A549 (cell line): ENCODE measurements around the gene EEF1AKMT1.
"Not testable (repeated sequence)": the region's sequence is repeated elsewhere in the genome, so short reads cannot be mapped to it uniquely, and the experiment has no call there.

Experiments used
- CBX2 ChIP-seq: fragments of 200-600 bp; sonication (generic); IDR thresholded peaks from 2 replicates; pipeline ENCODE4 v1.6.1; 2016; ENCODE audit warnings: low read depth, mild to moderate bottlenecking, borderline replicate concordance
- CBX8 ChIP-seq: fragments of 200-600 bp; sonication (generic); IDR thresholded peaks from 2 replicates; pipeline ENCODE4 v1.6.1; 2016
- ESRRA ChIP-seq: fragments of 150-350 bp; IDR thresholded peaks from 2 replicates; pipeline ENCODE4 v1.6.1; 2014; ENCODE audit warnings: mild to moderate bottlenecking, low read length, borderline replicate concordance
- JUNB ChIP-seq: fragments of >200 bp; sonication (Bioruptor Twin); formaldehyde crosslinking; IDR thresholded peaks from 2 replicates; pipeline ENCODE4 v1.6.1; 2016
- POLR2A ChIP-seq: IDR thresholded peaks from 2 replicates; pipeline ENCODE4 v1.6.1; 2012; ENCODE audit warnings: mild to moderate bottlenecking, low read length
- SREBF2 ChIP-seq: fragments of 450-650 bp; IDR thresholded peaks from 2 replicates; pipeline ENCODE4 v1.6.1; 2014; ENCODE audit warnings: mild to moderate bottlenecking, moderate library complexity
- TF ChIP-seq, protein P1 (sequence below): fragments of >200 bp; sonication (Bioruptor Twin); formaldehyde crosslinking; IDR thresholded peaks from 3 replicates; pipeline ENCODE4 v1.5.1; 2016
- TF ChIP-seq, protein P2 (sequence below): IDR thresholded peaks from 2 replicates; pipeline ENCODE4 v1.6.1; 2012
- TF ChIP-seq, protein P3 (sequence below): fragments of 150-350 bp; IDR thresholded peaks from 2 replicates; pipeline ENCODE4 v1.6.1; 2014; ENCODE audit warnings: low read depth, mild to moderate bottlenecking, low read length
- TF ChIP-seq, protein P4 (sequence below): fragments of 200-600 bp; sonication (generic); IDR thresholded peaks from 2 replicates; pipeline ENCODE4 v1.6.1; 2016; ENCODE audit warnings: antibody characterized with exemption, mild to moderate bottlenecking, moderate library complexity
- TF ChIP-seq, protein P5 (sequence below): IDR thresholded peaks from 2 replicates; pipeline ENCODE4 v1.6.1; 2012

- not testable (repeated sequence) for TF ChIP-seq CBX8, SREBF2, POLR2A, JUNB, ESRRA, CBX2
- TF ChIP-seq, protein P1, sequence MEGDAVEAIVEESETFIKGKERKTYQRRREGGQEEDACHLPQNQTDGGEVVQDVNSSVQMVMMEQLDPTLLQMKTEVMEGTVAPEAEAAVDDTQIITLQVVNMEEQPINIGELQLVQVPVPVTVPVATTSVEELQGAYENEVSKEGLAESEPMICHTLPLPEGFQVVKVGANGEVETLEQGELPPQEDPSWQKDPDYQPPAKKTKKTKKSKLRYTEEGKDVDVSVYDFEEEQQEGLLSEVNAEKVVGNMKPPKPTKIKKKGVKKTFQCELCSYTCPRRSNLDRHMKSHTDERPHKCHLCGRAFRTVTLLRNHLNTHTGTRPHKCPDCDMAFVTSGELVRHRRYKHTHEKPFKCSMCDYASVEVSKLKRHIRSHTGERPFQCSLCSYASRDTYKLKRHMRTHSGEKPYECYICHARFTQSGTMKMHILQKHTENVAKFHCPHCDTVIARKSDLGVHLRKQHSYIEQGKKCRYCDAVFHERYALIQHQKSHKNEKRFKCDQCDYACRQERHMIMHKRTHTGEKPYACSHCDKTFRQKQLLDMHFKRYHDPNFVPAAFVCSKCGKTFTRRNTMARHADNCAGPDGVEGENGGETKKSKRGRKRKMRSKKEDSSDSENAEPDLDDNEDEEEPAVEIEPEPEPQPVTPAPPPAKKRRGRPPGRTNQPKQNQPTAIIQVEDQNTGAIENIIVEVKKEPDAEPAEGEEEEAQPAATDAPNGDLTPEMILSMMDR = not testable (repeated sequence)
- TF ChIP-seq, protein P2, sequence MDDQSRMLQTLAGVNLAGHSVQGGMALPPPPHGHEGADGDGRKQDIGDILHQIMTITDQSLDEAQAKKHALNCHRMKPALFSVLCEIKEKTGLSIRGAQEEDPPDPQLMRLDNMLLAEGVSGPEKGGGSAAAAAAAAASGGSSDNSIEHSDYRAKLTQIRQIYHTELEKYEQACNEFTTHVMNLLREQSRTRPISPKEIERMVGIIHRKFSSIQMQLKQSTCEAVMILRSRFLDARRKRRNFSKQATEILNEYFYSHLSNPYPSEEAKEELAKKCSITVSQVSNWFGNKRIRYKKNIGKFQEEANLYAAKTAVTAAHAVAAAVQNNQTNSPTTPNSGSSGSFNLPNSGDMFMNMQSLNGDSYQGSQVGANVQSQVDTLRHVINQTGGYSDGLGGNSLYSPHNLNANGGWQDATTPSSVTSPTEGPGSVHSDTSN = not testable (repeated sequence)
- TF ChIP-seq, protein P3, sequence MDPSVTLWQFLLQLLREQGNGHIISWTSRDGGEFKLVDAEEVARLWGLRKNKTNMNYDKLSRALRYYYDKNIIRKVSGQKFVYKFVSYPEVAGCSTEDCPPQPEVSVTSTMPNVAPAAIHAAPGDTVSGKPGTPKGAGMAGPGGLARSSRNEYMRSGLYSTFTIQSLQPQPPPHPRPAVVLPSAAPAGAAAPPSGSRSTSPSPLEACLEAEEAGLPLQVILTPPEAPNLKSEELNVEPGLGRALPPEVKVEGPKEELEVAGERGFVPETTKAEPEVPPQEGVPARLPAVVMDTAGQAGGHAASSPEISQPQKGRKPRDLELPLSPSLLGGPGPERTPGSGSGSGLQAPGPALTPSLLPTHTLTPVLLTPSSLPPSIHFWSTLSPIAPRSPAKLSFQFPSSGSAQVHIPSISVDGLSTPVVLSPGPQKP = not testable (repeated sequence)
- TF ChIP-seq, protein P4, sequence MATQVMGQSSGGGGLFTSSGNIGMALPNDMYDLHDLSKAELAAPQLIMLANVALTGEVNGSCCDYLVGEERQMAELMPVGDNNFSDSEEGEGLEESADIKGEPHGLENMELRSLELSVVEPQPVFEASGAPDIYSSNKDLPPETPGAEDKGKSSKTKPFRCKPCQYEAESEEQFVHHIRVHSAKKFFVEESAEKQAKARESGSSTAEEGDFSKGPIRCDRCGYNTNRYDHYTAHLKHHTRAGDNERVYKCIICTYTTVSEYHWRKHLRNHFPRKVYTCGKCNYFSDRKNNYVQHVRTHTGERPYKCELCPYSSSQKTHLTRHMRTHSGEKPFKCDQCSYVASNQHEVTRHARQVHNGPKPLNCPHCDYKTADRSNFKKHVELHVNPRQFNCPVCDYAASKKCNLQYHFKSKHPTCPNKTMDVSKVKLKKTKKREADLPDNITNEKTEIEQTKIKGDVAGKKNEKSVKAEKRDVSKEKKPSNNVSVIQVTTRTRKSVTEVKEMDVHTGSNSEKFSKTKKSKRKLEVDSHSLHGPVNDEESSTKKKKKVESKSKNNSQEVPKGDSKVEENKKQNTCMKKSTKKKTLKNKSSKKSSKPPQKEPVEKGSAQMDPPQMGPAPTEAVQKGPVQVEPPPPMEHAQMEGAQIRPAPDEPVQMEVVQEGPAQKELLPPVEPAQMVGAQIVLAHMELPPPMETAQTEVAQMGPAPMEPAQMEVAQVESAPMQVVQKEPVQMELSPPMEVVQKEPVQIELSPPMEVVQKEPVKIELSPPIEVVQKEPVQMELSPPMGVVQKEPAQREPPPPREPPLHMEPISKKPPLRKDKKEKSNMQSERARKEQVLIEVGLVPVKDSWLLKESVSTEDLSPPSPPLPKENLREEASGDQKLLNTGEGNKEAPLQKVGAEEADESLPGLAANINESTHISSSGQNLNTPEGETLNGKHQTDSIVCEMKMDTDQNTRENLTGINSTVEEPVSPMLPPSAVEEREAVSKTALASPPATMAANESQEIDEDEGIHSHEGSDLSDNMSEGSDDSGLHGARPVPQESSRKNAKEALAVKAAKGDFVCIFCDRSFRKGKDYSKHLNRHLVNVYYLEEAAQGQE = not testable (repeated sequence)
- TF ChIP-seq, protein P5, sequence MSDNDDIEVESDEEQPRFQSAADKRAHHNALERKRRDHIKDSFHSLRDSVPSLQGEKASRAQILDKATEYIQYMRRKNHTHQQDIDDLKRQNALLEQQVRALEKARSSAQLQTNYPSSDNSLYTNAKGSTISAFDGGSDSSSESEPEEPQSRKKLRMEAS = not testable (repeated sequence)
Measured at GRCh38 chr13:20743830-20744404, 29.8 kb downstream of the EEF1AKMT1 start.
